Right kidney (tissue), 1 donor: Measurements from ENCODE around the gene DMKN.

Experiments used
- DNase-seq: peaks from one replicate; pipeline ENCODE4 v3.0.0-alpha.2; 2016

Gene DMKN

GRCh38 chr19:35525873-35526272 lies 12.4 kb upstream of the DMKN start:
- DNase-seq, result no peak

- no peak for DNase-seq
Measured at GRCh38 chr19:35524181-35524837, 10.9 kb upstream of the DMKN start.

- no peak for DNase-seq
Measured at GRCh38 chr19:35522745-35523327, 9.4 kb upstream of the DMKN start.

GRCh38 chr19:35521124-35521743 lies 7.8 kb upstream of the DMKN start:
- no peak for DNase-seq

- no peak for DNase-seq
Measured at GRCh38 chr19:35519291-35519690, 5.8 kb upstream of the DMKN start.

- no peak for DNase-seq
Measured at GRCh38 chr19:35518313-35518712, 4.9 kb upstream of the DMKN start.

GRCh38 chr19:35517342-35517741 lies 3.9 kb upstream of the DMKN start:
- DNase-seq, result no peak

GRCh38 chr19:35516310-35516709 lies 2.9 kb upstream of the DMKN start:
- DNase-seq, result no peak

- no peak for DNase-seq
Measured at GRCh38 chr19:35514282-35514809, 897 bp upstream of the DMKN start.

GRCh38 chr19:35512831-35513627 lies 420 bp downstream of the DMKN start:
- DNase-seq, result no peak

GRCh38 chr19:35511337-35511736 lies 2.1 kb downstream of the DMKN start:
- DNase-seq, result no peak

- DNase-seq, result no peak
Measured at GRCh38 chr19:35510626-35510964, 2.9 kb downstream of the DMKN start.

- peak; percentile 88 for DNase-seq
Measured at GRCh38 chr19:35509861-35510625, 3.4 kb downstream of the DMKN start.

- peak; percentile 52 for DNase-seq
Measured at GRCh38 chr19:35509018-35509652, 4.3 kb downstream of the DMKN start.

- no peak for DNase-seq
Measured at GRCh38 chr19:35508129-35508528, 5.3 kb downstream of the DMKN start.

GRCh38 chr19:35507561-35507960 lies 5.9 kb downstream of the DMKN start:
- DNase-seq, result no peak

- DNase-seq, result no peak
Measured at GRCh38 chr19:35506011-35506410, 7.4 kb downstream of the DMKN start.

- no peak for DNase-seq
Measured at GRCh38 chr19:35502751-35503150, 10.7 kb downstream of the DMKN start.

GRCh38 chr19:35501684-35502083 lies 11.8 kb downstream of the DMKN start:
- DNase-seq, result no peak

- no peak for DNase-seq
Measured at GRCh38 chr19:35500611-35501010, 12.8 kb downstream of the DMKN start.

- DNase-seq, result no peak
Measured at GRCh38 chr19:35498984-35499527, 14.4 kb downstream of the DMKN start.
